SK-N-SH treated with all-trans-retinoic acid at 6 μM for 48 hours (cell line): ENCODE data around the gene TRIM8.

ENCODE experiments used
- ATAC-seq: fragments of 200-7000 bp; cut with Tn5 transposase; 3 replicates; pipeline ENCODE4 v1.9.1; 2020; ENCODE audit warnings: mild to moderate bottlenecking, moderate library complexity
- ARNTL ChIP-seq: fragments of 450-650 bp; formaldehyde crosslinking; IDR thresholded peaks from 2 replicates; pipeline ENCODE4 v1.5.0; 2020; ENCODE audit warnings: low read depth, mild to moderate bottlenecking, moderate library complexity, borderline replicate concordance
- BACH2 ChIP-seq: fragments of 250-450 bp; sonication (Bioruptor Pico); IDR thresholded peaks from 2 replicates; pipeline ENCODE4 v1.9.0; 2021; ENCODE audit warnings: mild to moderate bottlenecking, borderline replicate concordance
- CSDC2 ChIP-seq: fragments of 250-450 bp; sonication (Bioruptor Pico); IDR thresholded peaks from 2 replicates; pipeline ENCODE4 v1.5.0; 2020; ENCODE audit warnings: mild to moderate bottlenecking, moderate library complexity
- ESRRG ChIP-seq: fragments of 250-450 bp; sonication (Bioruptor Pico); IDR thresholded peaks from 2 replicates; pipeline ENCODE4 v1.6.1; 2021; ENCODE audit warnings: mild to moderate bottlenecking
- GLIS3 ChIP-seq: fragments of 250-450 bp; sonication (Bioruptor Pico); IDR thresholded peaks from 2 replicates; pipeline ENCODE4 v1.5.0; 2020; ENCODE audit warnings: mild to moderate bottlenecking, moderate library complexity
- ISL1 ChIP-seq: fragments of 250-450 bp; sonication (Bioruptor Pico); IDR thresholded peaks from 2 replicates; pipeline ENCODE4 v2.1.2; 2022; ENCODE audit warnings: mild to moderate bottlenecking, moderate library complexity
- OSR1 ChIP-seq: fragments of 250-450 bp; sonication (Bioruptor Pico); IDR thresholded peaks from 2 replicates; pipeline ENCODE4 v1.8.0; 2022; ENCODE audit warnings: moderate library complexity, mild to moderate bottlenecking, inconsistent platforms
- POU6F1 ChIP-seq: fragments of 250-450 bp; sonication (Bioruptor Pico); IDR thresholded peaks from 2 replicates; pipeline ENCODE4 v1.8.0; 2021; ENCODE audit warnings: low read depth, mild to moderate bottlenecking, moderate library complexity, borderline replicate concordance
- PPARA ChIP-seq: fragments of 250-450 bp; sonication (Bioruptor Pico); IDR thresholded peaks from 2 replicates; pipeline ENCODE4 v1.5.0; 2020; ENCODE audit warnings: mild to moderate bottlenecking, borderline replicate concordance
- SNAI2 ChIP-seq: fragments of 250-450 bp; sonication (Bioruptor Pico); IDR thresholded peaks from 2 replicates; pipeline ENCODE4 v1.5.0; 2020; ENCODE audit warnings: mild to moderate bottlenecking, moderate library complexity
- TCF4 ChIP-seq: fragments of 250-450 bp; sonication (Bioruptor Pico); IDR thresholded peaks from 2 replicates; pipeline ENCODE4 v1.8.0; 2021; ENCODE audit warnings: mild to moderate bottlenecking, moderate library complexity, borderline replicate concordance
- TOX ChIP-seq: fragments of 250-450 bp; sonication (Bioruptor Pico); IDR thresholded peaks from 2 replicates; pipeline ENCODE4 v1.8.0; 2021; ENCODE audit warnings: mild to moderate bottlenecking, moderate library complexity, borderline replicate concordance
- ZC3H10 ChIP-seq: fragments of 250-450 bp; sonication (Bioruptor Pico); IDR thresholded peaks from 2 replicates; pipeline ENCODE4 v1.5.1; 2021; ENCODE audit warnings: mild to moderate bottlenecking, moderate library complexity
- ZFP3 ChIP-seq: fragments of 250-450 bp; sonication (Bioruptor Pico); IDR thresholded peaks from 2 replicates; pipeline ENCODE4 v1.5.0; 2020; ENCODE audit warnings: mild to moderate bottlenecking, moderate library complexity
- ZFP30 ChIP-seq: fragments of 450-650 bp; formaldehyde crosslinking; IDR thresholded peaks from 2 replicates; pipeline ENCODE4 v1.5.0; 2022; ENCODE audit warnings: mild to moderate bottlenecking, moderate library complexity
- ZNF565 ChIP-seq: fragments of 450-650 bp; formaldehyde crosslinking; conservative IDR thresholded peaks from 2 replicates; pipeline ENCODE4 v1.5.0; 2020; ENCODE audit warnings: low read depth, mild to moderate bottlenecking, moderate library complexity
- ZNF70 ChIP-seq: fragments of 450-650 bp; formaldehyde crosslinking; IDR thresholded peaks from 2 replicates; pipeline ENCODE4 v1.5.0; 2020; ENCODE audit warnings: mild to moderate bottlenecking, moderate library complexity
- ZNF8 ChIP-seq: fragments of 450-650 bp; formaldehyde crosslinking; IDR thresholded peaks from 2 replicates; pipeline ENCODE4 v1.5.0; 2020; ENCODE audit warnings: mild to moderate bottlenecking, moderate library complexity
- TF ChIP-seq, protein P1 (sequence below): fragments of 250-450 bp; sonication (Bioruptor Pico); IDR thresholded peaks from 2 replicates; pipeline ENCODE4 v1.5.0; 2020; ENCODE audit warnings: mild to moderate bottlenecking, moderate library complexity
- TF ChIP-seq, protein P2 (sequence below): fragments of 250-450 bp; sonication (Bioruptor Pico); IDR thresholded peaks from 2 replicates; pipeline ENCODE4 v1.5.1; 2021; ENCODE audit warnings: mild to moderate bottlenecking, moderate library complexity
- TF ChIP-seq, protein P3 (sequence below): fragments of 250-450 bp; sonication (Bioruptor Pico); IDR thresholded peaks from 2 replicates; pipeline ENCODE4 v1.5.1; 2020; ENCODE audit warnings: low read depth, mild to moderate bottlenecking, moderate library complexity
- TF ChIP-seq, protein P4 (sequence below): fragments of 250-450 bp; sonication (Bioruptor Pico); IDR thresholded peaks from 2 replicates; pipeline ENCODE4 v1.8.0; 2020; ENCODE audit warnings: mild to moderate bottlenecking, moderate library complexity, borderline replicate concordance

TRIM8 gene

DNA sequence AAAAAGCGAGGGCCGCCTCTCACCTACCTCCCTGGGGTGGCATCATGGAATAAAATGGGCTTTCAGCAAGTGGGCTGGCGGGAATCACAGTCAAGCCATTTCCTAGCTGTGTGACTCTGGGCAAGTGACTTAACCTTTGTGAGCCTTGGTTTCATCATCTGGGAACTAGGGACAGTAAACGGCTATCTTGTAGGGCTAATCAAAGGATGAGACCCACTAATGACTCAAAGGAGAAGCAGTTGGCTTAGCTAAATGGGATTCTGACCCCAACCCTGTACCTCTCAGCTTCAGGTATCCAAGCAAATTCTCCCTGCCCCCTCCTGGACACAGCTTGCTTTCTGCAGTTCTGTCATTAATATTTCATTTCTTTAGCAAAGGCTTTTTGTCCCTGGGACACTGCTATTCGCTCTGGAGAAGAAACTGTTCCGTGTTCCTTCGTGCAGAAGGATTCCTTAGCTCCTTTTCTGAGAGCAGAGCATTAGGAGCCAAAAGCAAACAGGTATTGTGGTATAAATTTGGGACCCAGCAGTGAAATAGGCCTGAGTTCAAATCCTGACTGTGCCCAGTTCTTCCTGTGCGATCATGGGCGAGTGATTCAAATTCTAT, 25.9 kb downstream of the TRIM8 start:
- no peak; the same call in 2 of the 3 replicates for ATAC-seq
- no peak for TF ChIP-seq ZNF565

DNA sequence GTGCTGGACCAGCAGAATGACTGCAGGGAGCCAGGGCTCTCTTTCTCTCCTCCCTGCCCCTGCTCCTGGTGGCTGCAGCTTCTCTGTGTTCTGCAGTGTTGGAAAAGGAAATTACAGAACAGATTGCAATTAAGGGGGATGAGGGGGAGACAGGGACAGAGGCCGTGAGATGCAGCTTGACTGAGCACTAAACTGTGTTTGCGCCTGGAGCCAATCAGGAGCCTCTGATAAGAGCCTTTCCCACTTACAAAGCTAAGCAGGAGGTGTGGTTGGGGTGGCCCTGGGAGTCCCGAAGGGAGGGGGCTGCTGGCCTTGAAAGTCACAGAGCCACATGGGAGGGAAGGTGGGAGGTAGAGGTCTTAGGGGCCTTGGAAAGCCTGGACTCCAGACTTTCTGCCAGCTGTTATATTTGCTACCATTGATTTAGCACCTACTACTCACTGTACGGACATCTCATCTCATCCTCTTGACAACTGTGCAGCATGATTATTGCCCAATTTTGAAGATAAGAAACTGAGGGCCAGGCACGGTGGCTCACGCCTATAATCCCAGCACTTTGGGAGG, 26.7 kb downstream of the TRIM8 start:
- TF ChIP-seq OSR1 (CRISPR knock-in tag) (no peak), PPARA (no peak), ZNF565 (no peak), ESRRG (CRISPR knock-in tag) (no peak), ZNF70 (CRISPR knock-in tag) (no peak), ZFP3 (CRISPR knock-in tag) (no peak), ZFP30 (CRISPR knock-in tag) (no peak), ISL1 (CRISPR knock-in tag) (no peak), BACH2 (CRISPR knock-in tag) (no peak), TOX (CRISPR knock-in tag) (no peak)
- TF ChIP-seq, protein P1, sequence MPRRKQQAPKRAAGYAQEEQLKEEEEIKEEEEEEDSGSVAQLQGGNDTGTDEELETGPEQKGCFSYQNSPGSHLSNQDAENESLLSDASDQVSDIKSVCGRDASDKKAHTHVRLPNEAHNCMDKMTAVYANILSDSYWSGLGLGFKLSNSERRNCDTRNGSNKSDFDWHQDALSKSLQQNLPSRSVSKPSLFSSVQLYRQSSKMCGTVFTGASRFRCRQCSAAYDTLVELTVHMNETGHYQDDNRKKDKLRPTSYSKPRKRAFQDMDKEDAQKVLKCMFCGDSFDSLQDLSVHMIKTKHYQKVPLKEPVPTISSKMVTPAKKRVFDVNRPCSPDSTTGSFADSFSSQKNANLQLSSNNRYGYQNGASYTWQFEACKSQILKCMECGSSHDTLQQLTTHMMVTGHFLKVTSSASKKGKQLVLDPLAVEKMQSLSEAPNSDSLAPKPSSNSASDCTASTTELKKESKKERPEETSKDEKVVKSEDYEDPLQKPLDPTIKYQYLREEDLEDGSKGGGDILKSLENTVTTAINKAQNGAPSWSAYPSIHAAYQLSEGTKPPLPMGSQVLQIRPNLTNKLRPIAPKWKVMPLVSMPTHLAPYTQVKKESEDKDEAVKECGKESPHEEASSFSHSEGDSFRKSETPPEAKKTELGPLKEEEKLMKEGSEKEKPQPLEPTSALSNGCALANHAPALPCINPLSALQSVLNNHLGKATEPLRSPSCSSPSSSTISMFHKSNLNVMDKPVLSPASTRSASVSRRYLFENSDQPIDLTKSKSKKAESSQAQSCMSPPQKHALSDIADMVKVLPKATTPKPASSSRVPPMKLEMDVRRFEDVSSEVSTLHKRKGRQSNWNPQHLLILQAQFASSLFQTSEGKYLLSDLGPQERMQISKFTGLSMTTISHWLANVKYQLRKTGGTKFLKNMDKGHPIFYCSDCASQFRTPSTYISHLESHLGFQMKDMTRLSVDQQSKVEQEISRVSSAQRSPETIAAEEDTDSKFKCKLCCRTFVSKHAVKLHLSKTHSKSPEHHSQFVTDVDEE (CRISPR knock-in tag): no peak
- TF ChIP-seq, protein P2, sequence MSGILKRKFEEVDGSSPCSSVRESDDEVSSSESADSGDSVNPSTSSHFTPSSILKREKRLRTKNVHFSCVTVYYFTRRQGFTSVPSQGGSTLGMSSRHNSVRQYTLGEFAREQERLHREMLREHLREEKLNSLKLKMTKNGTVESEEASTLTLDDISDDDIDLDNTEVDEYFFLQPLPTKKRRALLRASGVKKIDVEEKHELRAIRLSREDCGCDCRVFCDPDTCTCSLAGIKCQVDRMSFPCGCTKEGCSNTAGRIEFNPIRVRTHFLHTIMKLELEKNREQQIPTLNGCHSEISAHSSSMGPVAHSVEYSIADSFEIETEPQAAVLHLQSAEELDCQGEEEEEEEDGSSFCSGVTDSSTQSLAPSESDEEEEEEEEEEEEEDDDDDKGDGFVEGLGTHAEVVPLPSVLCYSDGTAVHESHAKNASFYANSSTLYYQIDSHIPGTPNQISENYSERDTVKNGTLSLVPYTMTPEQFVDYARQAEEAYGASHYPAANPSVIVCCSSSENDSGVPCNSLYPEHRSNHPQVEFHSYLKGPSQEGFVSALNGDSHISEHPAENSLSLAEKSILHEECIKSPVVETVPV: no peak
- TF ChIP-seq, protein P3, sequence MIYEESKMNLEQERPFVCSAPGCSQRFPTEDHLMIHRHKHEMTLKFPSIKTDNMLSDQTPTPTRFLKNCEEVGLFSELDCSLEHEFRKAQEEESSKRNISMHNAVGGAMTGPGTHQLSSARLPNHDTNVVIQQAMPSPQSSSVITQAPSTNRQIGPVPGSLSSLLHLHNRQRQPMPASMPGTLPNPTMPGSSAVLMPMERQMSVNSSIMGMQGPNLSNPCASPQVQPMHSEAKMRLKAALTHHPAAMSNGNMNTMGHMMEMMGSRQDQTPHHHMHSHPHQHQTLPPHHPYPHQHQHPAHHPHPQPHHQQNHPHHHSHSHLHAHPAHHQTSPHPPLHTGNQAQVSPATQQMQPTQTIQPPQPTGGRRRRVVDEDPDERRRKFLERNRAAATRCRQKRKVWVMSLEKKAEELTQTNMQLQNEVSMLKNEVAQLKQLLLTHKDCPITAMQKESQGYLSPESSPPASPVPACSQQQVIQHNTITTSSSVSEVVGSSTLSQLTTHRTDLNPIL (CRISPR knock-in tag): no peak
- ATAC-seq: no peak

DNA sequence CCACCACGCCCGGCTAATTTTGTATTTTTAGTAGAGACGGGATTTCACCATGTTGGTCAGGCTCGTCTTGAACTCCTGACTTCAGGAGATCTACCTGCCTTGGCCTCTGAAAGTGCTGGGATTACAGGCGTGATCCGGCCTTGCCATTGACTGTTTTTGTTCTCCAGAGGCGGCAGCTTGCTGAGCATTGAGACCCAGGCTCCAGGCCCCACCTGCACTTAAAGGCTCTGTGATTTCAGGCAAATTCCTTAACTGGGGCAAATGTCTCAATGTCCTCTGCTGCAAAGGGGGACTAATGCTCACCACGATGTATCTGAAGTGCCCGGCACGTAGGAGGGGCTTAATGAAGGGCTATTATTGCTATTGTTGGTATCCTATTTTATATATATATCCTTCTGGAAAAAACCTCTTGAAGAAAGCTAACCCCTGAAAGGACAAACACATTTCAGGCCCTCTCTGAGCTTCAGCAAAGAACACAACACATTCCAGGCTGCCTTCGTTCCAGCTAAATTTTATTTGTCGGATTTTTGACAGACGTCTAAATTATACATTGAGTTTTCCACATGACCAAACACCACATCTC, 29.0 kb downstream of the TRIM8 start:
- TF ChIP-seq PPARA (no peak), ZNF565 (no peak), GLIS3 (no peak), CSDC2 (CRISPR knock-in tag) (no peak), OSR1 (CRISPR knock-in tag) (no peak), ZFP3 (CRISPR knock-in tag) (no peak), ZNF8 (CRISPR knock-in tag) (no peak), SNAI2 (no peak), POU6F1 (CRISPR knock-in tag) (no peak), ARNTL (CRISPR knock-in tag) (no peak), TCF4 (CRISPR knock-in tag) (no peak), ZC3H10 (CRISPR knock-in tag) (no peak), ISL1 (CRISPR knock-in tag) (no peak)
- TF ChIP-seq, protein P1 (CRISPR knock-in tag): no peak
- TF ChIP-seq, protein P2: no peak
- TF ChIP-seq, protein P4, sequence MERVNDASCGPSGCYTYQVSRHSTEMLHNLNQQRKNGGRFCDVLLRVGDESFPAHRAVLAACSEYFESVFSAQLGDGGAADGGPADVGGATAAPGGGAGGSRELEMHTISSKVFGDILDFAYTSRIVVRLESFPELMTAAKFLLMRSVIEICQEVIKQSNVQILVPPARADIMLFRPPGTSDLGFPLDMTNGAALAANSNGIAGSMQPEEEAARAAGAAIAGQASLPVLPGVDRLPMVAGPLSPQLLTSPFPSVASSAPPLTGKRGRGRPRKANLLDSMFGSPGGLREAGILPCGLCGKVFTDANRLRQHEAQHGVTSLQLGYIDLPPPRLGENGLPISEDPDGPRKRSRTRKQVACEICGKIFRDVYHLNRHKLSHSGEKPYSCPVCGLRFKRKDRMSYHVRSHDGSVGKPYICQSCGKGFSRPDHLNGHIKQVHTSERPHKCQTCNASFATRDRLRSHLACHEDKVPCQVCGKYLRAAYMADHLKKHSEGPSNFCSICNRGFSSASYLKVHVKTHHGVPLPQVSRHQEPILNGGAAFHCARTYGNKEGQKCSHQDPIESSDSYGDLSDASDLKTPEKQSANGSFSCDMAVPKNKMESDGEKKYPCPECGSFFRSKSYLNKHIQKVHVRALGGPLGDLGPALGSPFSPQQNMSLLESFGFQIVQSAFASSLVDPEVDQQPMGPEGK (CRISPR knock-in tag): no peak
- no peak for ATAC-seq
